Measurements from ENCODE around the gene IGFL1.
"Not testable (repeated sequence)": the region's sequence is repeated elsewhere in the genome, so short reads cannot be mapped to it uniquely, and the experiment has no call there.

Gene IGFL1

DNA sequence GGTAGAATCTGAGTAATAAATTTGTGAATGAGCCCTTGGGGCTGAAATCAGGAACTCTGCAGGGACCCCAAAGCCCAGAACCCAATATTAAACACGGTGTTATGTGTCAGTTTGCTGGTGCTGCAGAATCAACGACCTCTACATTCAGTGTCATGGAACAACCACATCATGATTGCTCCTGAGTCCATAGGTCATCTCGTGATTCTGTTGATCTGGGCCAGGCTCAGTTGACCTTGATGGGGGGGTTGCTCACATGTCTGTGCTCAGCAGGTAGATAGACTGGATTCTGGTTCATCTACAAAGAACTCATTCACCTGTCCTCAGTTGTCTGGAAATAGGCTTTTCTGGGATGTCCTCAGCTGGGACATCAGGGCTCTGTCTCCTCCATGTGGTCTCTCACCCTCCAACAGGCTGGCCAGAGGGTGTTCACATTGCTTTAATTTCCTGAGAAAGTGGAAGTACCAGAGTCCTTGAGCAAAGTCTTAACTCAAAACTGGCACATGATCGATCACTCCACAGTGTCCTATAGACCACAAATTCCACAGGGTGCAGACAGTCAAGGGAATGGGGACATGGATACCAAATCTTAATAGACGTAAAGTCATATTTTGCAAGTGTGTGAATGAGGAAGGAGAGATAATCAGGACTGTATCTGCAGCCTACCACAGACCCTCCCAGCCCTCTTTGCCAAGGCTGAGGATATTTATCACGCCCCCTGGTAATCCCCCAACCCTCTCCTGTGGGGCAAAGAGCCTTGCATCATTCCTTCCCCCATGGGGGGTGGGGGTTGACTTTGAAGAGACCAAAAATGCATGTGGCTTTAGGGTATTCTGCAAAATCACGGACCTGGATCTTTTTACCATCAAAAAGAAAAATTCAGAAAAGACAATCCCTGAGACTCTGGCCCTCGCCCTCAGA, 39.3 kb upstream of the IGFL1 start:
- no peak overlapping the region for H3K4me3 ChIP-seq (ENCODE audit: control insufficient read depth, low read depth, low read length)
- TF ChIP-seq, protein P1, sequence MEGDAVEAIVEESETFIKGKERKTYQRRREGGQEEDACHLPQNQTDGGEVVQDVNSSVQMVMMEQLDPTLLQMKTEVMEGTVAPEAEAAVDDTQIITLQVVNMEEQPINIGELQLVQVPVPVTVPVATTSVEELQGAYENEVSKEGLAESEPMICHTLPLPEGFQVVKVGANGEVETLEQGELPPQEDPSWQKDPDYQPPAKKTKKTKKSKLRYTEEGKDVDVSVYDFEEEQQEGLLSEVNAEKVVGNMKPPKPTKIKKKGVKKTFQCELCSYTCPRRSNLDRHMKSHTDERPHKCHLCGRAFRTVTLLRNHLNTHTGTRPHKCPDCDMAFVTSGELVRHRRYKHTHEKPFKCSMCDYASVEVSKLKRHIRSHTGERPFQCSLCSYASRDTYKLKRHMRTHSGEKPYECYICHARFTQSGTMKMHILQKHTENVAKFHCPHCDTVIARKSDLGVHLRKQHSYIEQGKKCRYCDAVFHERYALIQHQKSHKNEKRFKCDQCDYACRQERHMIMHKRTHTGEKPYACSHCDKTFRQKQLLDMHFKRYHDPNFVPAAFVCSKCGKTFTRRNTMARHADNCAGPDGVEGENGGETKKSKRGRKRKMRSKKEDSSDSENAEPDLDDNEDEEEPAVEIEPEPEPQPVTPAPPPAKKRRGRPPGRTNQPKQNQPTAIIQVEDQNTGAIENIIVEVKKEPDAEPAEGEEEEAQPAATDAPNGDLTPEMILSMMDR (IDR thresholded peaks at IDR 0.05; ENCODE audit: control insufficient read depth, insufficient read depth, low read depth, low read length, missing control alignments), result no peak
- DNase-seq (ENCODE audit: low read depth), result no peak

DNA sequence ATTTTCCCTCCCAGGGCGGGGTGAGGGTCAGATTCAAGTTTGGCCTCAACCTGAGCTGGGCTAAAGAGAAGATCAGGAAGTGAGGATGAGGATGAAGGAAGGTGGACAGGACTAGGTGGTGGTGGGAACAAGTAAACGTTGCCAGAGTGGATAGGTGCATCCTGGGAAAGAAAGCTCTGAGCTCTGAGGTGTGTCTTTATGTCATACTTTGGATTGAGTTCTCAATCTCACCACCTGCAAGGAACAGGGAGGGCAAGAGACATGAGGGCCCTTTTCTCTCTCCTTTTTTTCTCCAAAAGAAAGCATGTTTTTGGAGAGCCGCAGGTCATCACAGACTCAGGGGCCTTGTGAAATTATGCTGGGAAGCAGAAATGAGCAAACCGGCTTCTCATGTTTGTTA, 38.2 kb upstream of the IGFL1 start:
- no peak for DNase-seq (ENCODE audit: low read depth)
- H3K4me3 ChIP-seq (ENCODE audit: control insufficient read depth, low read depth, low read length), result no peak overlapping the region
- TF ChIP-seq, protein P1 (IDR thresholded peaks at IDR 0.05; ENCODE audit: control insufficient read depth, insufficient read depth, low read depth, low read length, missing control alignments), result no peak

DNA sequence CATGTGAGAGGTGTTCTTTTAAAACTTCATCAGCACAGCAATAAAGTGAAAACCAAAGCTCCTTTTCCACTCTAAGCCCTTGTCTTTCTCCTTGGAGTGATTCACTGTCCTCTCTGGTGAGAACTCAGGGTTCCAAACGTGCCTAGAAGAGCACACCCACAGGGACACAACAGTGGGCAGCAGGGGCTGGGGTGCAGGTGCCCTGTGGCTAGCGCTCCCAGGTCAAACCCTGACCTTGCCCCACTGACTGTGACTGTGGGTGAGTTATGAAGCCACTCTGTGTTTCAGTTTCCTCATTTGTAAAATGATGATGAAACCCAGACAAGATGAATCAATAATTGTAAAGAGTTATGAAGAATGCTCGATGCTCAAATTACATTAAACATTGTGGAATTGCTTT, 37.6 kb upstream of the IGFL1 start:
- TF ChIP-seq, protein P1 (IDR thresholded peaks at IDR 0.05; ENCODE audit: control insufficient read depth, insufficient read depth, low read depth, low read length, missing control alignments), result no peak
- no peak for DNase-seq (ENCODE audit: low read depth)
- no peak overlapping the region for H3K4me3 ChIP-seq (ENCODE audit: control insufficient read depth, low read depth, low read length)

DNA sequence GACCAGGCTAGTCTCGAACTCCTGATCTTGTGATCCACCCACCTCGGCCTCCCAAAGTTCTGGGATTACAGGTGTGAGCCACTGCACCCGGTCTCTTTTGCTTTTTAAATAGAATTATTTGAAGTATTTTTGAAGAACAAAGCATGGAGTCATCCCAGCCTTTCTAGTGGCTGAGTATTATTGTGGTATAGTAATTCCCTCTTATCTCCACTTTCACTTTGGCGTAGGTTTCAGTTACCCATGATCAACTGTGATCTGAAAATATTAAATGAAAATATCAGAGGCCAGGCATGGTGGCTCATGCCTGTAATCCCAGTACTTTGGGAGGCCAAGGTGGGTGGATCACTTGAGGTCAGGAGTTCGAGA, 36.9 kb upstream of the IGFL1 start:
- not testable (repeated sequence) for H3K4me3 ChIP-seq (ENCODE audit: control insufficient read depth, low read depth, low read length); DNase-seq (ENCODE audit: low read depth)

DNA sequence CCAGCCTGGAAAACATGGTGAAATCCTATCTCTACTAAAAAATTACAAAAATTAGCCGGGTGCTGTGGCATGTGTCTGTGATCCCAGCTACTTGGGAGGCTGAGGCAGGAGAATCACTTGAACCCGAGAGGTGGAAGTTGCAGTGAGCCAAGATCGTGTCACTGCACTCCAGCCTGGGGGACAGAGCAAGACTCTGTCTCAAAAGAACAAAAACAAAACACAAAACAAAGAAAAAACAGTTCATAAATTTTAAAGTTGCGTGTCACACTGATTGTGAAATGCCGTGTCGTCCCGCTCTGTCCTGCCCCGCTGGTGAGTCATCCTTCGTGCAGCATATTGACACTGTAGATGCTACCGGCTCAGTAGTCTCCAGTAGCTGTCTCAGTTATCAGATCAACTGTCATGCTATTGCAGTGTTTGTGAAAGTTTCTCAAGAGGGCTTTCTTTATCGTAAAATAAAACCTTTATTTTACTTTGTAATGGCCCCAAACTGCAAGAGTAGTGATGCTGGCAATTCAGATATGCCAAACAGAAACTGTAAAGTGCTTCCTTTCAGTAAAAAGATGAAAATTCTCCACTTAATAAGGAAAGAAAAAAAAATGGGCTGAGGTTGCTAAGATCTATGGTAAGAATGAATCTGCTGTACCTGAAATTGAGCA, 36.4 kb upstream of the IGFL1 start:
- no peak overlapping the region for H3K4me3 ChIP-seq (ENCODE audit: control insufficient read depth, low read depth, low read length)
- TF ChIP-seq, protein P1 (IDR thresholded peaks at IDR 0.05; ENCODE audit: control insufficient read depth, insufficient read depth, low read depth, low read length, missing control alignments), result no peak
- peak; percentile 27 for DNase-seq (ENCODE audit: low read depth)

DNA sequence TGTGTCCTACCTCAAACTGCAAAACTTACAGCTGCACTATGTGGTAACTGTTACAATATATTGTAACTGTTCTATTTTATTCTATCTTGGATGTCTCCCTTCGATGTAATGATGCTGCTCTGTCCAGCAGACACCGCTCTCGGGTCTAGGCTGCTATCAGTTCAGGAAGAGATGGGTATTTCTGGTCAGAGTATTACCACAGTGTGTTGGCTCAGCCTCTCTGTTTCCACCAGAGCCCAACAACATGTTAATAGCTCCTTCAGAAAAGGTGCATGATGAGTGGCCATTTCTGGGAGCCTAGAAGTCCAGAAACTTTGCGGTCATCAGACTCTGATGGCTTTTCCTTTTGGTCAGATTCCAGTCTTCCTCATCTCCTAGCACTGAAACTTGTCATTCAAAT, 35.9 kb upstream of the IGFL1 start:
- H3K4me3 ChIP-seq (ENCODE audit: control insufficient read depth, low read depth, low read length), result no peak overlapping the region
- TF ChIP-seq, protein P1 (IDR thresholded peaks at IDR 0.05; ENCODE audit: control insufficient read depth, insufficient read depth, low read depth, low read length, missing control alignments), result no peak
- no peak for DNase-seq (ENCODE audit: low read depth)

DNA sequence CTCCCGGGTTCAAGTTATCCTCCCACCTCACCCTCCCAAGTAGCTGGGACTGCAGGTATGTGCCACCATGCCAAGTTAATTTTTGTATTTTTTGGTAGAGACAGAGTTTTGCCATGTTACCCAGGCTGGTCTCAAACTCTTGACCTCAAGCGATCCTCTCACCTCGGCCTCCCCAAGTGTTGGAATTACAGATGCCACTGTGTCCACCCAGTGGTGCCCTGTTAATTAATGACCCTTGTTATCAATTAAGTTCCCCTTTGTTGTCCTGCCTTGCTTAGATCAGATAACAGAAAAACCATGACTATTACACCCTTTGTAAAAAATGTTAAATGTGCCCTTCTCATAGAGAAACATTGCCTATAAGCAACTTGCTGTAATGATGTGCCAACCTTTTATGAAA, 34.4 kb upstream of the IGFL1 start:
- TF ChIP-seq, protein P1 (IDR thresholded peaks at IDR 0.05; ENCODE audit: control insufficient read depth, insufficient read depth, low read depth, low read length, missing control alignments), result no peak
- DNase-seq (ENCODE audit: low read depth), result no peak
- no peak overlapping the region for H3K4me3 ChIP-seq (ENCODE audit: control insufficient read depth, low read depth, low read length)

DNA sequence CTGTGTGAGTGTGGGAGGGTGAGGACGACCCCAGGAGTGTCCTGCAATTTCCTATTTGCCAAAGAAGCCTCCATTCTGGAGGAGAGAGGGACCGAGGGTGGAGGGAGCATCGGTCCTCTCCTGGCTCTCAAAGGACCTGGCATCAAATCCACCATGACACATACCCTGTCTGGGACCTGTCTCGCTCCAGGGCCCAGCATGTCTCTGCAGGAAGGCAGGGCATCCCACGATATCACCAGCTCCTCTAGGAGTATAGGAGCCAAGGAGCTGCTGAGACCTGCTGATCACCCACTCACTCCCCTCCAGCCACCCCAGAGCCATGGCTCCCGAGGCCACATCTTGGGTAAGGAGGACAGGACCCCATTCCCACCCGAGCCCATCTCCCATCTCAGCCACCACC, 33.6 kb upstream of the IGFL1 start:
- H3K4me3 ChIP-seq (ENCODE audit: control insufficient read depth, low read depth, low read length); DNase-seq (ENCODE audit: low read depth): not testable (repeated sequence)

Data from AG09309 (cell line).